Dedifferentiated amniotic fluid mesenchymal stem cell (primary cell): ENCODE data around the gene EGR1.
"Not testable (repeated sequence)": the region's sequence is repeated elsewhere in the genome, so short reads cannot be mapped to it uniquely, and the experiment has no call there.

Source experiments
- DNase-seq: peaks from one replicate; pipeline ENCODE4 v3.0.0-alpha.2; 2016; ENCODE audit errors: extremely low spot score

Gene EGR1

DNA sequence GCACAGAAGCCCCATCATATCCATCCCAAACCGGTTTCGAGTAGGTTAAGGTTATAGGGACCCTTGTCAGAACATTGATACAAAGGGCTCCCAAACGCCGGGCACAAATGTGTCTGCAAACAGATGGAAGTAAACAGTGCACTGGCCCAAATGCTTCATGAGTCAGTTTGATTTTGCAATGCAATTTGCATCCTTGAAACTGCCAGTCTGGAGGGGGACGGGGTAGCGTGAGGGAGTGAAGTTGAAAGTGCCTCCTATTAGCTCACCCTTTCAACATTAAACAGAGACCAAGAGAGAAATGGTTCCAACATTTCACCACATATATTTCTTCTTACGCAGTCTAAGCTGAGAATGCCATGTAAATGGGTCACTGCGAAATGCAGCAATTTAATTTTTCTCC lies 42.2 kb downstream of the EGR1 start:
- not testable (repeated sequence) for DNase-seq

DNA sequence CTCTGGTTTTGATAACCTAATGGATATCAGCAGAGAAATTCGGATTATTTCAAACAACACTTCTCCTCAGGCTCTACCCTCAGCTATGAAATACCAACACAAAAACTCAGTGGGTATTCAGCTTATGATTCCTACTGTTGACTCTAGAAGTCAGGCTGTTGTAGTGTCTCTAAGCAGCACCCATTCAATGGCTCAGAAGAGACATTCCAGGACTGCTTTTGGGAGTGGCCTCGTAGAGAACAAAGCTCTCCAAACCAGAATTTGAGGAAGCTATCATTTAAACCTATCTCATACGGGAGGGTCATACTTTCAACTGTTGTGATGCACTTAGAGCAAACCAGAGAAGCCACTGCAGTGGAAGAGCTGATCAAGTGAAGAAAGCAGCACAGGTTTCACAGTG lies 43.7 kb downstream of the EGR1 start:
- DNase-seq, result no peak

DNA sequence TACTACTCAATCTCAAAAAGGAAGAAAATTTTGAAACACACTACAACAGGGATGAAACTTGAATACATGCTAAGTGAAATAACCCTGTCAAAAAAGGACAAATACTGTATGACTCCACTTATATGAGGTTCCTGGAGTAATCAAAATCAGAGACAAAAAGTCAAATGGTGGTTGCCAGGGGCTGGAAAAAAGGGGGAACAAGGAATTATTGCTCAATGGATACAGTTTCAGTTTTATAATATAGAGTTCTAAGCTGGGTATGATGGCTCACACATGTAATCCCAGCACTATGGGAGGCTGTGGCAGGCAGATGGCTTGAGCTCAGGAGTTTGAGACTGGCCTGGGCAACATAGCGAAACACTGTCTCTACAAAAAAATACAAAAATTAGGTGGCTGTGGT lies 48.7 kb downstream of the EGR1 start:
- DNase-seq, result no peak

DNA sequence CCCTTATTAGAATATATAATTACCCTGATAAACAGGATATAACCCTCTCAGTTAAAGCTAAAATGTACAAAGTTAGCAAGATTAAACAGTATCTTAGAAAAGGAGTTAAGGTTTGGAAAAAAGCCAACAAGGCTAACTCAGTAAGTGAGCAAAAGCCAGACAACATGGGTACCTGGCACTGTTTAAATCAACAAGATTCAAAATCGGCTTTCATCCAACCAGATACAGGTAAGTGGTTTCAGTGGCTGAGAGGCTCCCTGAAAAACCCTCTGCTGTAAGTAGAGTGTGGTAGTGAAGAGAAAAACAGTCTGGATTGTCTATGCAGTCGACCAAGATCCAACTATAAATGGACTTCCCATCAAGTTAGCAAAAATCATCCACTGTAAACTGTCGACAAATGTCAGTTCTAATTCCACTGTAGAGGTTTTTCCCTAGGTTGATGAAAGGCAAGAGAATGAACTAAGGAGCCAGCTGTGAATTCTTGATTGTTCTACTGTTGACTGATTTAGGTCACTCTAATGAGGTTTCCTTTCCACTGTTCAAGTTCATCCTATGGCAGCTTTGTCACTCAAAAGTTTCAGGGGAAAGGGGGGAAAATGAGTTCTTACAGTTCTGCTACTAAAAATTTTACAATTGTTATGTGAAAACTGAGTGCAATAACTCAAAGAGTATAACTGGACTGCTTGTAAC lies 50.4 kb downstream of the EGR1 start:
- no peak for DNase-seq

DNA sequence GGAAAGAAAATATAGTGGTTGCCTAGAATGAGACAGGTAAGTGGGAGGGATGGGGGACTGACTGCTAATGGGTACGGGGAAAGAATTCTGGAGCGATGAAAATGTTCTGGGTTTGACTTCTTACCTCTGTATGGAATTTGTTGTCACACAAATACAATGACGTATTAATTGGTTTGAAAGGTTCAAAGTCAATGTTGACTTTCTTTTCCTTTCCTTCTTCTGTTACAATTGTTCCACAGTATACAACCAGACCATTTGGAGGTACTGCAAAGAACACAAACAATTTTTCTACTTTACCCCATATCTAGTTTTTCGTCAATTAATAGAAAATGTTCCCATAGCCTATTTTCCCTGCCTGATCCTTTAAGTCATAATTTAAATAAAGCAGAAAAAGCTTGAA lies 52.2 kb downstream of the EGR1 start:
- no peak for DNase-seq
